Amniotic stem cell (primary cell): ENCODE results near the gene GMDS.
"Not testable (repeated sequence)": the region's sequence is repeated elsewhere in the genome, so short reads cannot be mapped to it uniquely, and the experiment has no call there.

Experiments
- DNase-seq: peaks from one replicate; lab custom pipeline; 2025; lab: John Stamatoyannopoulos, UW

Gene GMDS

GRCh38 chr6:1708820-1709219 is 536.6 kb downstream of the GMDS start:
- DNase-seq, result no peak

DNA sequence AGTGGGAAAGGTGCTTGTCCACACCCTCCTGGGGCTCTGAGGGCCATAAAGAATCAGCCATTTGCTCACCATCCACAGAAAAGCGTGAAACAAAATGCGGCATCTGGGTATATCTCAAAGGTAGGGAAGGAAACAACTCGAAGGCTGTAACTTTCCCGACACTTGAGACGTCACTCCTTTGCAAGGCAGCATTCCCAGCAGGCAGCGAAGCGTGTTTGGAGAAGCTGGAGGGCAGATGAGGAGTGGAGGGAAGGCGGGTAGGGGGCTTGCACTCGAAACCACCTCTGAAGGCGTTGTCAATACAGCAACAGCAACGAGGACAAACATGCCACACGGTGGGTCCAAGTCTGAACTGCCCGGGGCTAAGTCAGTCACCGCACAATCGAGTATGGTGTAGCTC is 537.3 kb downstream of the GMDS start:
- DNase-seq, result no peak

- no peak for DNase-seq
Measured at GRCh38 chr6:1705630-1706029, 539.8 kb downstream of the GMDS start.

GRCh38 chr6:1705183-1705582 is 540.2 kb downstream of the GMDS start:
- no peak for DNase-seq

DNA sequence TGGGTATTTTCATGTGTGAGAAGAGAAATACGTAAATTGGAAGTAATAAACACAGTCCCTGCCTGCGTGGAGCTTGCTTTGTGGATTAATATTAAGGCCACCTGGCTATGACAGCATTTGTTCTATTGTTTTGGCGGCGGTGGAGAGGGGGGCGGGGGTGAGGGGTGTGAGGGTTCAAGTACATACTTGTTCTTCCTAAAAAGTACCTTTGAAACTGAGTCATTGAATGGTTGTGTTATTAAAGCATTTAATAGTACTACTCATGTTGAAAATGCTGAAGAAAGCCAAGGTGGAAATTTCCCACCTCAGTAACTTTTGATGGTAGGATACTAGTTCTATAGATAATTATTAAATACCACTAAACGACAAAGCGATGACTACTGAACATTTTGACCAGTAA is 540.7 kb downstream of the GMDS start:
- DNase-seq, result no peak

GRCh38 chr6:1703923-1704322 is 541.5 kb downstream of the GMDS start:
- DNase-seq, result no peak

- no peak for DNase-seq
Measured at GRCh38 chr6:1703091-1703855, 542.1 kb downstream of the GMDS start.

DNA sequence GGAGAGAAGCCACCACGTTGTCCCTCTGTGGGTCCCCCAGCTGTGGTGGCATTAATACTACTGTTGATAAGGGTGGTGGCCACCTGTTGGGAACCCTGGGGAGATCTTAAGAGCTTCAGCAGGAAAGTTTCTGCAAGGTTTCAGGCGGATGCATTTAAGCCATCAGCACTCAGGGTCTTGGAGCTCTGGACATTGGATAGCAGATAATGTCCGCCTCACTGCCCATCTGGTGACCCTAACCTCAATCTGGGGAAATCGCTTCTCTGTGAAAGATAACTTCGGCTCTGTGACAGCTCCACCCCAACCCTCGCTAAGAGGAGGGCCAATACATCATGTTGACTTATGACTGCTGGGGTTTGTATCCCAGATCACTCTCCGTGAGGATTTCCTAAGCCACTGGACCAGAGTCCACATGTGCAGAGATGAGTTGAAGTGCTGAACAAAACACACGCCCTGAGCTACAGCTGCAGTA is 542.8 kb downstream of the GMDS start:
- DNase-seq, result no peak

- DNase-seq, result peak; percentile 69
Measured at GRCh38 chr6:1701668-1702353, 543.6 kb downstream of the GMDS start.

- no peak for DNase-seq
Measured at GRCh38 chr6:1700278-1700967, 545.0 kb downstream of the GMDS start.

GRCh38 chr6:1698527-1698926 is 546.9 kb downstream of the GMDS start:
- DNase-seq, result no peak

GRCh38 chr6:1697688-1698351 is 547.6 kb downstream of the GMDS start:
- DNase-seq, result no peak

GRCh38 chr6:1696463-1696850 is 548.9 kb downstream of the GMDS start:
- DNase-seq, result no peak

DNA sequence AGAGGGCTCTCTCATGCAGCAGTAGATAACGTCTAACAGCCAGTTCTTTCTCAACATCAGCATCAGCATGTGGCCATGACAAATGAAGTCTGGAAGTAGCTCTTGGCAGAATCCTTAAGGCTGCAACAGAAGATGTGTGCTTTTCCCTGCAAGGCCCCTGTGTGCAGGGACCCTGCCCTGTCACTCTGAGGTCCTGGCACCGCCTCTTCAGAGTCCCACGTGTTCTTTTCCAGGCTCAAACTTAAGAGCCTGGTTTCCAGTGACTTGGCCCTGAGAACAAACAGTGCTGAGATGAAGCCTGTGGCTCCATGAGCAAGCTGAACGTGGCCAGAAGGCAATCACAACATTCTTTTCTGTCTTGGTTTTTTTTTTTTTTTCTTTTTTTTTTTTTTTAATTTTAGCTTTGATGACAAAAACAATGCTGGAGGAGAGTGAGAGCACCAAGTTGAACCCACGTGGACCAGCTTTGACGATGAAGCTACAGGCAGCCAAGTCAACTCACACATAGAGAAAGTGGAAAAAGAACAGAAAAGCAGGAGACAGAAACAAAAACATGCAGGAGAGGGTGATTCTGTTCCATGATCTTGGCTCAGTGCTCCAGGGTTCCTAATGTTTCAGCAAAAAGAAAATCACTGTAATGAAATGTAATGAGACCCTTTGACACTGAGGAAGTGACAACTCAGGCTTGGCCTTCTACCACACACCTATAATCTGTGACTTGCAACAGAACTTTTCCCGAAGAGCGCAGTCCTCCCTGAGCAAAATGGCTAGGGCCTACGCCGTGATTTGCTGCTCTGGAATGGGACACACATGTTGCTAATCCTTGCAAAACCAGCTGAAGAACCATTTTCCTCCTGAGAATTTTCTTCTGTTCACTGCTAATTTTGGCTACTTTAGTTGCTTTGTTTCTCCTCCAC is 549.6 kb downstream of the GMDS start:
- no peak for DNase-seq

GRCh38 chr6:1691828-1692227 is 553.6 kb downstream of the GMDS start:
- DNase-seq, result not testable (repeated sequence)

DNA sequence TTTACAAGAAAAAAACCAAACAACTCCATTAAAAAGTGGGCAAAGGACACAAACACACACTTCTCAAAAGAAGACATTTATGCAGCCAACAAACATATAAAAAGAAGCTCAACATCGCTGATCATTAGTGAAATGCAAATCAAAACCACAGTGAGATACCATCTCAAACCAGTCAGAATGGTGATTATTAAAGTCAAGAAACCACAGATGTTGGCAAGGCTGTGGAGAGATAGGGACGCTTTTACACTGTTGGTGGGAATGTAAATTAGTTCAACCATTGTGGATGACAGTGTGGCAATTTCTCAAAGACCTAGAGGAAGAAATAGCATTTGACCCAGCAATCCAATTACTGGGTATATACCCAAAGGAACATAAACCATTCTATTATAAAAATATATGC is 554.7 kb downstream of the GMDS start:
- not testable (repeated sequence) for DNase-seq

GRCh38 chr6:1689141-1689540 is 556.3 kb downstream of the GMDS start:
- no peak for DNase-seq

GRCh38 chr6:1688396-1688795 is 557.0 kb downstream of the GMDS start:
- no peak for DNase-seq

GRCh38 chr6:1687402-1687801 is 558.0 kb downstream of the GMDS start:
- no peak for DNase-seq

DNA sequence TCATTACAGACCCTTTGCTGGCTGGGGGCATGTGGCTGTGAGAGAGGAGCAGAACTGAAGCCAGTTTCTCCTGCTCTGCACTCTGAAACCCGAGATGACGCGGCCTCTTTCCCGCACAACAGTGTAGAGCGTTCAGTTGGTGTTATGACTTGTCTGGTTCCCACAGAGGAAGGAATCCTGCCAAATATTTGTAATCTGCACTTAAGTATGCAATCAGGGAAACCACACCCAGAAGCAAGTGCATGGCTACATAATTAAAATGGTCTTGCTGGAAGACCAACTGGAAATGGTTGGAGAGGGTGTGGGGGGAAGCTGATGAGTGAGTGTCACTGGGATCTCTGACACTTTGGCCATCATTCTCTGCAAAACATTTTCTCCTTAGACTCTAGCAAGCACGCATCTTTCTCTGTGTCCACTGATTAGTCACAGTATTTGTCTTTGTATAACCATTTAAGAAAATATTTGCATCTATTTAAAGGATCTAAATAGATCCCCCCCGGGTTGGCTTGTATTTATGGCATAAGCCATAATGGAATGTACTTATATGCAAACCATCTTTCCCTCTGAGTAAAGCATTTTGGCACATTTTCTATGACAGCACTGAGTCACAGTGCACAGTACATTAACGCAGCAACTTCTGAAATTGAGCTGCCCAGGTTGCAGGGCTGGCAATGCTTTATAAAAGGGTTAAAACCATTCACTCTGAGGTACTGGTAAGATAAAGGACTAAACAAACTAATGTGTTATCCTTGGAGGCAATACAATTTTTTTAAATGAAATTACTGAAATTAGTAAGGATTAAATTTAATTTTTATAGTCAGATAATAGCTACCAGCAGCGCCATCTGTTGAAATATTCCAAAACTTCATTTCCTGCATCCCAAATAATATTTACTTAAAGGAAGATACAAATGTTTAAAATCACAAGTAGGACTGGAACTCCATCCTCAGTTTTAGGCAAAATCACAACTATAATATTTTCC is 559.0 kb downstream of the GMDS start:
- peak; percentile 88 for DNase-seq
